Vein endothelial cell (primary cell): ENCODE data around the gene OR5P2. TPM values are rescaled to one million over a fixed set of nuclear protein-coding genes. Genes with fewer than 3 reads are reported as not detected.

Source experiments
- total RNA-seq: library from RNA; depleted of rRNA; stranded (reverse); fragments of >200 nt; gene quantifications from 2 replicates; pipeline ENCODE4 v1.2.3, GENCODE V29; 2012

OR5P2 gene, protein sequence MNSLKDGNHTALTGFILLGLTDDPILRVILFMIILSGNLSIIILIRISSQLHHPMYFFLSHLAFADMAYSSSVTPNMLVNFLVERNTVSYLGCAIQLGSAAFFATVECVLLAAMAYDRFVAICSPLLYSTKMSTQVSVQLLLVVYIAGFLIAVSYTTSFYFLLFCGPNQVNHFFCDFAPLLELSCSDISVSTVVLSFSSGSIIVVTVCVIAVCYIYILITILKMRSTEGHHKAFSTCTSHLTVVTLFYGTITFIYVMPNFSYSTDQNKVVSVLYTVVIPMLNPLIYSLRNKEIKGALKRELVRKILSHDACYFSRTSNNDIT
- 0.33 TPM in 1 of 2 replicates, not detected in the other for total RNA-seq

DNA sequence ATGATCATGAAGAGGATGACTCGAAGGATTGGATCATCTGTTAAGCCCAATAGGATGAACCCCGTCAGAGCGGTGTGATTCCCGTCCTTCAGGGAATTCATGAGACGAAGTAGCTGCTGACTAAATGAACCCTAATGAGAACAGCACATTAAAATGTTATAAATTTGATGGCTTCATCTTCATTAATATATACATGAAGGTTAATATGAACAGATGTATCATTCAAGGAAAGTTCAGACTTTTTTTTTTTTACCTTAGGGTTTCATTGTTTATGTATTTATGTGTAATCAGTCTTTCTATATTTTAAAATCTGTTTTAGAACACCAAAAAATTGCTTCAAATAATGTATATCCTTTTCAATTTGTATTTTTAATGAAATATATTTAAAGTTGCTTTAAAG, at the start of gene OR5P2:
TSS of gene OR5P2 (minus strand) at position 101 of the 400 bp plus-strand sequence. CDS start at position 101, 0 bp downstream.

DNA sequence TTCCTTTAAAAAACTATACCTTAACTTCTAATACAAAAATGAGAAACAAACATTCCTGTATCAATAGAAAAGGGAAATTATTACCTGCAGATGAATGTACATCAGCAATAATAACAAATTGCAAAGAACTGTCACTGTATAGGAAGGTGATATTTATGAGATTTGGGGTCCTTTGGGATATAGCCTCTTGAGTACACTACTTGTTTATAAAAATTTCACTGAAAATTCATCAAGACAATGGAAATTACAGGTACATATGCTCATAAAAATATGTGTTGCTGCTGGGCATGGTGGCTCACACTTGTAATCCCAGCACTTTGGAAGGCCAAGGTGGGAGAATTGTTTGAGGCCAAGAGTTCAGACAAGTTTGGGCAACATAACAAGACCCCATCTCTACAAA, 34.0 kb upstream of the OR5P2 start, which contains the start of gene OR5P3:
TSS of gene OR5P3 (minus strand) at position 101 of the 400 bp plus-strand sequence.

Other genes starting within 250 kb of the OR5P2 start
- 3.6 and 5.5 TPM in 2 replicates for gene CYB5R2, start 123.4 kb downstream of the OR5P2 start, total RNA-seq
- gene OVCH2, start 90.5 kb downstream of the OR5P2 start, total RNA-seq = not detected in 2 replicates
- not detected in 2 replicates for gene OR5P3, start 33.9 kb upstream of the OR5P2 start, total RNA-seq
- gene OR10A6, start 134.3 kb upstream of the OR5P2 start, total RNA-seq = not detected in 2 replicates
- not detected in 2 replicates for gene OR10A3, start 144.8 kb upstream of the OR5P2 start, total RNA-seq
- 0.38 TPM in 1 of 2 replicates, not detected in the other for gene NLRP10, start 168.5 kb upstream of the OR5P2 start, total RNA-seq
- gene EIF3F, start 190.4 kb upstream of the OR5P2 start, total RNA-seq = 386 and 425 TPM in 2 replicates